Astrocyte (in vitro differentiated cells and primary cell): ENCODE data around the gene NOL4L.

ENCODE experiments used
- CTCF ChIP-seq: IDR thresholded peaks from 2 replicates; pipeline ENCODE4 v1.5.1; 2011; ENCODE audit warnings: low read depth, mild to moderate bottlenecking, inconsistent platforms, low read length, moderate library complexity; ENCODE audit not compliant: insufficient read depth
- EZH2 ChIP-seq: IDR thresholded peaks from 2 replicates; pipeline ENCODE4 v1.6.1; 2012; ENCODE audit warnings: mild to moderate bottlenecking, low read length, inconsistent platforms; ENCODE audit not compliant: insufficient read depth

GRCh38 chr20:32566379-32567374 lies 18.5 kb downstream of the NOL4L start:
- TF ChIP-seq CTCF, result no peak
- no peak for TF ChIP-seq EZH2
